ENCODE results near the gene HHATL.

HHATL gene

DNA sequence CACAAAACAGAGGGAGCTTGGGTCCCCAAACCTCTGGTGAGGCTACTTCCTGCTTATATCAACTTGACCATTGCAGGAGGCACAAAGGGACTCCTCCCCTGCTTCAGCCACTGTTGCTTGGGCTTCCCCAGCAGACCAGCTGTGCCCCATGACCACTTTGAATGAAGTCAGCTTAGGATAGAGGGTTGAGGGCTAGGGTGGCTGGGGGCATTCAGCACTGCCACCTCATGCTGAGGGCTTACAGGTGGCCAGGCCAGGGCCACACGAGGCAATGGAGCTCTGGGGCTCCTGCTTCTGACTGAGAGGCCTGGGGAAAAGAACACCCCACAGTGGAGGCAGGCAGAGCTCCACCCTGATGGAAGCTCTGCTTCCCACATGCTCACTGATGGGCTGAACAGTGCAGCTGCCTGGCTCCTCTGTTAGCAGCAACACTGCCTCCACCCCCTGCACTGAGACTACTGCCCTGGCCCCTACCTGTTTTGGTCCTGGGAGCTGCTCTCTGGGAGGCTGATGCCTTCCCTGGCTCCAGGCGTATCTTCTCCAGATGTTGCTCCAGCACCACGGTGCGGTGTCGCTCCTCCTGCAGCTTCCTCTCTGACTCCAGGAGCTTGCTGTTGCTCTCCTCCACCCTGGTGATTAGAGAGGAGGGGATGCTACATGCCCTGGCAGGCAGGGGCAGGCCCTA lies 10.2 kb upstream of the HHATL start:
- TF ChIP-seq, protein P1, sequence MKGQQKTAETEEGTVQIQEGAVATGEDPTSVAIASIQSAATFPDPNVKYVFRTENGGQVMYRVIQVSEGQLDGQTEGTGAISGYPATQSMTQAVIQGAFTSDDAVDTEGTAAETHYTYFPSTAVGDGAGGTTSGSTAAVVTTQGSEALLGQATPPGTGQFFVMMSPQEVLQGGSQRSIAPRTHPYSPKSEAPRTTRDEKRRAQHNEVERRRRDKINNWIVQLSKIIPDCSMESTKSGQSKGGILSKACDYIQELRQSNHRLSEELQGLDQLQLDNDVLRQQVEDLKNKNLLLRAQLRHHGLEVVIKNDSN (IDR thresholded peaks at IDR 0.05) = no peak
- no peak for TF ChIP-seq TEAD4 (IDR thresholded peaks at IDR 0.05)
- TF ChIP-seq EP300 (IDR thresholded peaks at IDR 0.05; ENCODE audit: borderline replicate concordance) = no peak

DNA sequence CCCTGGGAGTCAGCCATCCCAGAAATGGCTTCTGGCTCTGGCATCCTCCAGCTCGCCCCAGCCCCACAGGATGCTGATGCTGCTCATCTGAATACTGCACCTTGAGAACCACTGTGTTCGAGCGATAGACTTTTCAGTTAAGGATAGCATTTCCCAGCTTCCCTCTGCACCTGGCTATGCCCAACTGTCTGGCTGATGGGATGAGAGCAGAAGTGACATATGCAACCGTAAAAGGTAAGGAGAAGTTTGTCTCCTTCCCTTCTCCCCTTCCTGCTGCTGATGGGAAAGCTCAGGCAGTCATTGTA lies 9.7 kb upstream of the HHATL start:
- TF ChIP-seq YY1 (IDR thresholded peaks at IDR 0.05; ENCODE audit: low read depth) (no peak), CEBPB (IDR thresholded peaks at IDR 0.05) (no peak), CREB1 (IDR thresholded peaks at IDR 0.05; ENCODE audit: low read depth) (no peak), TCF12 (IDR thresholded peaks at IDR 0.05; ENCODE audit: low read depth) (no peak), FOXM1 (IDR thresholded peaks at IDR 0.05; ENCODE audit: borderline replicate concordance, low read depth) (no peak), RAD21 (IDR thresholded peaks at IDR 0.05; ENCODE audit: low read depth) (no peak), ZBTB7A (IDR thresholded peaks at IDR 0.05; ENCODE audit: low read depth) (no peak), TEAD4 (IDR thresholded peaks at IDR 0.05) (no peak)
- TF ChIP-seq, protein P1 (IDR thresholded peaks at IDR 0.05) = no peak
- TF ChIP-seq, protein P2, sequence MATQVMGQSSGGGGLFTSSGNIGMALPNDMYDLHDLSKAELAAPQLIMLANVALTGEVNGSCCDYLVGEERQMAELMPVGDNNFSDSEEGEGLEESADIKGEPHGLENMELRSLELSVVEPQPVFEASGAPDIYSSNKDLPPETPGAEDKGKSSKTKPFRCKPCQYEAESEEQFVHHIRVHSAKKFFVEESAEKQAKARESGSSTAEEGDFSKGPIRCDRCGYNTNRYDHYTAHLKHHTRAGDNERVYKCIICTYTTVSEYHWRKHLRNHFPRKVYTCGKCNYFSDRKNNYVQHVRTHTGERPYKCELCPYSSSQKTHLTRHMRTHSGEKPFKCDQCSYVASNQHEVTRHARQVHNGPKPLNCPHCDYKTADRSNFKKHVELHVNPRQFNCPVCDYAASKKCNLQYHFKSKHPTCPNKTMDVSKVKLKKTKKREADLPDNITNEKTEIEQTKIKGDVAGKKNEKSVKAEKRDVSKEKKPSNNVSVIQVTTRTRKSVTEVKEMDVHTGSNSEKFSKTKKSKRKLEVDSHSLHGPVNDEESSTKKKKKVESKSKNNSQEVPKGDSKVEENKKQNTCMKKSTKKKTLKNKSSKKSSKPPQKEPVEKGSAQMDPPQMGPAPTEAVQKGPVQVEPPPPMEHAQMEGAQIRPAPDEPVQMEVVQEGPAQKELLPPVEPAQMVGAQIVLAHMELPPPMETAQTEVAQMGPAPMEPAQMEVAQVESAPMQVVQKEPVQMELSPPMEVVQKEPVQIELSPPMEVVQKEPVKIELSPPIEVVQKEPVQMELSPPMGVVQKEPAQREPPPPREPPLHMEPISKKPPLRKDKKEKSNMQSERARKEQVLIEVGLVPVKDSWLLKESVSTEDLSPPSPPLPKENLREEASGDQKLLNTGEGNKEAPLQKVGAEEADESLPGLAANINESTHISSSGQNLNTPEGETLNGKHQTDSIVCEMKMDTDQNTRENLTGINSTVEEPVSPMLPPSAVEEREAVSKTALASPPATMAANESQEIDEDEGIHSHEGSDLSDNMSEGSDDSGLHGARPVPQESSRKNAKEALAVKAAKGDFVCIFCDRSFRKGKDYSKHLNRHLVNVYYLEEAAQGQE (IDR thresholded peaks at IDR 0.05; ENCODE audit: low read depth) = no peak
- TF ChIP-seq, protein P3, sequence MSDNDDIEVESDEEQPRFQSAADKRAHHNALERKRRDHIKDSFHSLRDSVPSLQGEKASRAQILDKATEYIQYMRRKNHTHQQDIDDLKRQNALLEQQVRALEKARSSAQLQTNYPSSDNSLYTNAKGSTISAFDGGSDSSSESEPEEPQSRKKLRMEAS (IDR thresholded peaks at IDR 0.05) = no peak

DNA sequence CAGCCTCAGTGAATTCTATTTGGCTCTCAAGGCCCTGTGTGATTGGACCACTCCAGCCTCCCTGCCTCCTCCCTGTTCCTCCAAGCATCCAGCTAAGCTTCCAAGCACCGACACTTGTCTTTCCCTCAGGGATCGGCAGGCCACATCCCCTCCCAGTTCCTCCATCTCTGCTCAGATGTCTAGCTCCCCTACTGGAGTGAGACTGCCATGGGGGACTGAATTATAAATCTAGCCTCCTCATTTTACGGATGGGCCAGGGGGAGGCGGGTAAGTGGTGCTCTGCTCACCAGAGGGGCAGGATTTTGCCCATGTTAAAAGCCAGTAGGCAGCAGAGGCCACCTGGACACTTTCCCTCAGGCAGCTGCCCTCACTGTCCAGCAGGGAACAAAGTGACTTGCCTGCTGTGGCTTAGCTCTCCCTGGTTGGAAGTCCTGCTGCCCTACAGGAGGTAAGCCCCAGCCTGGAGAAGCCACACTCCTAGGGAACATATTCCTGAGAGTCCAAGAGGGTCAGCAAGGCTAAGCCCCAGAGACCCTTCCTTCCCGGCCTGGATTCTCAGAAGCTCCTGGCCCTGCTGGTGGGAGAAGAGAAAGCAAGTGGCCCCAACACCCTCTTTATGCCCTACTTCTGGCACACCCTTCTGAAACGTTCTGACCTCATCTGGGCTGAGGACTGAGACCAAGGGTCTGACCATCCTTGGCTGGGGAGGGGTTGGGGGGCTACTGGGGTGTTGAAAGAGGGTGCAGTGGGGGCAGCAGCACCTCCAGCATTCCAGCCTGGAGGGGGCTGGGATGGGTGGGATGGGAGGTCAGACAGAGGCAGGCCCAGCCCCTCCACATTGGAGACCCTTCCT lies 9.1 kb upstream of the HHATL start:
- TF ChIP-seq TEAD4 (IDR thresholded peaks at IDR 0.05) = no peak
- TF ChIP-seq, protein P1 (IDR thresholded peaks at IDR 0.05) = no peak
- TF ChIP-seq RAD21 (IDR thresholded peaks at IDR 0.05; ENCODE audit: low read depth) = no peak
- TF ChIP-seq, protein P2 (IDR thresholded peaks at IDR 0.05; ENCODE audit: low read depth) = no peak
- no peak for TF ChIP-seq TCF12 (IDR thresholded peaks at IDR 0.05; ENCODE audit: low read depth)
- TF ChIP-seq FOXM1 (IDR thresholded peaks at IDR 0.05; ENCODE audit: borderline replicate concordance, low read depth) = no peak
- TF ChIP-seq, protein P3 (IDR thresholded peaks at IDR 0.05) = no peak
- TF ChIP-seq CREB1 (IDR thresholded peaks at IDR 0.05; ENCODE audit: low read depth) = no peak
- TF ChIP-seq EP300 (IDR thresholded peaks at IDR 0.05; ENCODE audit: borderline replicate concordance) = no peak

DNA sequence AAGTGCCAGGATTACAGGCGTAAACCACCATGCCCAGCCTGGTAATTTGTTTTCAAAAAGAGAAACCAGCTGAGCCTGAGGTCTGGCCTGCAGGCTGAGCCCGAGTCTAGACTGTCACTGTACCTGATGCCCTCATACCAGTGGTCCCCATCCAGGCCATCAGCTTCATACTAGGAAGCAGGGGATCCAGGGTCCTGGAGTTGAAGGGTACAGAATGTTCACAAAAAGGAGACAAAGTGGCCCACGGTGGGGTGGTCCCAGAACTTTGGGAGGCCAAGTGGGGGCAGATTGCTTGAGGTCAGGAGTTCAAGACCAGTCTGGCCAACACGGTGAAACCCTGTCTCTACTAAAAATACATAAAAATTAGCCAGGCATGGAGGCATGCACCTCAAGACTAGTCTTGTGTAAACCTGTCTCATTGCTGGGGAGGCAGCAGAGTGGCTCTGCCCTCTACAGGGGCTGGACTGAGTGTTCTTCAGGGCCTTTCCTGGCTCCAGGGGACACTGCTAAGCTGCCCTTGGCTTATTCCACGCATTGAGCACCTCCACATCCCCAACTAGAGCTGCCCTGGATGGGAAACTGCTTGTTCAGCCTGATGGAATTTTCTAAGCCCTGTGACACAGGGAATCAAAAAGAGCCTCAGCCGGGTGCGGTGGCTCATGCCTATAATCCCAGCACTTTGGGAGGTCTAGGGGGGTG lies 7.9 kb upstream of the HHATL start:
- TF ChIP-seq YY1 (IDR thresholded peaks at IDR 0.05; ENCODE audit: low read depth) = no peak
- no peak for TF ChIP-seq EP300 (IDR thresholded peaks at IDR 0.05; ENCODE audit: borderline replicate concordance)
- no peak for TF ChIP-seq TEAD4 (IDR thresholded peaks at IDR 0.05)

DNA sequence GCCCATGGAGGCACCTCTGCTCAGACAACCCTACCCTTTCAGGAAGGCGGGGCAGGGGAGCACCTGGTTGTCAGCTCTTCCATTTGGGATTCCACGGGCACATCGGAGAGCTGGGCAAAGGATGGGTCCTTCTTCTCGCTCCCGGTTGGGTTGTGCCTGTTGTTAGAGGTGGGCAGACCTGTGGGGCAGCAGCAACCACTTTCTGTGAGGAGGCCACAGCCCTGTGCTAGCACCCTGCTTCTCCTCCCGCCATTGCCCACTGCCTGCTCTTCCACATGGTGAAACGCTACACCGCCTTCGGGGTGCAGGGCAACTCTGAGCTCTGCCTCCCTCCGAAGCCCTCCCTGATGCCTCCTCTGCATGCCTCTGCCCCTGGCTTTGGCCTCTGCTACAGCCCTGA lies 7.0 kb upstream of the HHATL start:
- TF ChIP-seq, protein P3 (IDR thresholded peaks at IDR 0.05) = no peak
- TF ChIP-seq TEAD4 (IDR thresholded peaks at IDR 0.05) = no peak
- no peak for TF ChIP-seq EGR1 (IDR thresholded peaks at IDR 0.05)
- TF ChIP-seq NFIC (IDR thresholded peaks at IDR 0.05) = no peak
- no peak for TF ChIP-seq CREB1 (IDR thresholded peaks at IDR 0.05; ENCODE audit: low read depth)
- no peak for TF ChIP-seq FOXM1 (IDR thresholded peaks at IDR 0.05; ENCODE audit: borderline replicate concordance, low read depth)
- TF ChIP-seq RAD21 (IDR thresholded peaks at IDR 0.05; ENCODE audit: low read depth) = no peak
- no peak for TF ChIP-seq CEBPB (IDR thresholded peaks at IDR 0.05)

Measured in Ishikawa (cell line).